AG04450 (cell line): ENCODE data around the gene EVC2. TPM values are rescaled to one million over a fixed set of nuclear protein-coding genes. Genes with fewer than 3 reads are reported as not detected.

Experiments used
- CTCF ChIA-PET: fragments of 300-600, 350-600 bp; formaldehyde crosslinking; extraction: SDS; loops from one replicate; lab custom pipeline; 2022; ENCODE audit warnings: antibody characterized with exemption, inconsistent platforms; lab: Charles Lee
- POLR2A ChIA-PET: fragments of 350-600 bp; formaldehyde crosslinking; extraction: SDS; loops from one replicate; lab custom pipeline; 2021; ENCODE audit warnings: antibody characterized with exemption, inconsistent platforms; lab: Yijun Ruan, JAX
- DNase-seq: peaks from one replicate; pipeline ENCODE4 v3.0.0-alpha.2; 2011; ENCODE audit warnings: low read depth, low spot score
- H3K27ac ChIP-seq: one replicate; pipeline ENCODE4 v1.5.1; 2012; ENCODE audit warnings: low read depth, low read length, control low read depth
- H3K27me3 ChIP-seq: one replicate; pipeline ENCODE4 v1.6.0; 2012; ENCODE audit warnings: low read length; ENCODE audit not compliant: control insufficient read depth, insufficient read depth
- H3K4me3 ChIP-seq: 2 replicates; pipeline ENCODE4 v1.5.1; 2011; ENCODE audit warnings: mild to moderate bottlenecking, low read depth, low read length, control low read depth
- H3K9me3 ChIP-seq: 2 replicates; pipeline ENCODE4 v1.5.1; 2012; ENCODE audit warnings: low read length; ENCODE audit not compliant: control insufficient read depth, insufficient read depth
- CTCF ChIP-seq: IDR thresholded peaks from 2 replicates; pipeline ENCODE4 v1.5.1; 2011; ENCODE audit warnings: low read depth, low read length, control low read depth, inconsistent platforms
- polyA plus RNA-seq: library from polyadenylated mRNA; depleted of rRNA; stranded (reverse); fragments of >200 nt; gene quantifications from 2 replicates; pipeline ENCODE4 v1.2.3, GENCODE V29; 2011

The EVC2 gene
- polyA plus RNA-seq, 1 experiment = 2.1 TPM

GRCh38 chr4:5568336-5568735, 140.0 kb downstream of the EVC2 start:
- CTCF ChIA-PET = no interaction called here
- DNase-seq = no peak
- H3K9me3 ChIP-seq = no peaks in the 10 kb centered on the region
- no peak for TF ChIP-seq CTCF
- H3K27ac ChIP-seq = no peak overlapping the region
- POLR2A ChIA-PET = no interaction called here
- no peaks in the 10 kb centered on the region for H3K27me3 ChIP-seq
- no peak overlapping the region for H3K4me3 ChIP-seq

- H3K27me3 ChIP-seq = no peaks in the 10 kb centered on the region
- no peaks in the 10 kb centered on the region for H3K9me3 ChIP-seq
- ChIA-PET CTCF (no interaction called here), POLR2A (no interaction called here)
- H3K4me3 ChIP-seq = no peak overlapping the region
- no peak for DNase-seq
- no peak overlapping the region for H3K27ac ChIP-seq
- TF ChIP-seq CTCF = no peak
Measured at GRCh38 chr4:5566991-5567390, 141.4 kb downstream of the EVC2 start.

- CTCF ChIA-PET = no interaction called here
- H3K27me3 ChIP-seq = no peaks in the 10 kb centered on the region
- no peak for DNase-seq
- H3K4me3 ChIP-seq = no peak overlapping the region
- no peak for TF ChIP-seq CTCF
- POLR2A ChIA-PET = no interaction called here
- no peak overlapping the region for H3K27ac ChIP-seq
- H3K9me3 ChIP-seq = no peaks in the 10 kb centered on the region
Measured at GRCh38 chr4:5566526-5566925, 141.8 kb downstream of the EVC2 start.

GRCh38 chr4:5563856-5564255, 144.5 kb downstream of the EVC2 start:
- no peak for DNase-seq
- CTCF ChIA-PET = no interaction called here
- no peaks in the 10 kb centered on the region for H3K27me3 ChIP-seq
- H3K4me3 ChIP-seq = no peak overlapping the region
- POLR2A ChIA-PET = no interaction called here
- H3K9me3 ChIP-seq = no peaks in the 10 kb centered on the region
- no peak overlapping the region for H3K27ac ChIP-seq
- no peak for TF ChIP-seq CTCF

GRCh38 chr4:5562476-5562875, 145.9 kb downstream of the EVC2 start:
- ChIA-PET CTCF (interaction anchor here (0.6 kb wide), 1 partner anchor 514 kb away, joined by 3 read pairs; no protein-coding TSS in a partner anchor), POLR2A (no interaction called here)

More at GRCh38 chr4:5562476-5562875, 145.9 kb downstream of the EVC2 start:
- Histone ChIP-seq H3K27me3 (no peaks in the 10 kb centered on the region), H3K4me3 (no peak overlapping the region), H3K9me3 (no peaks in the 10 kb centered on the region), H3K27ac (no peak overlapping the region)
- TF ChIP-seq CTCF = no peak
- DNase-seq = no peak
